ENCODE results near the gene SNX1.
"Not testable (repeated sequence)": the region's sequence is repeated elsewhere in the genome, so short reads cannot be mapped to it uniquely, and the experiment has no call there.

Gene SNX1, protein sequence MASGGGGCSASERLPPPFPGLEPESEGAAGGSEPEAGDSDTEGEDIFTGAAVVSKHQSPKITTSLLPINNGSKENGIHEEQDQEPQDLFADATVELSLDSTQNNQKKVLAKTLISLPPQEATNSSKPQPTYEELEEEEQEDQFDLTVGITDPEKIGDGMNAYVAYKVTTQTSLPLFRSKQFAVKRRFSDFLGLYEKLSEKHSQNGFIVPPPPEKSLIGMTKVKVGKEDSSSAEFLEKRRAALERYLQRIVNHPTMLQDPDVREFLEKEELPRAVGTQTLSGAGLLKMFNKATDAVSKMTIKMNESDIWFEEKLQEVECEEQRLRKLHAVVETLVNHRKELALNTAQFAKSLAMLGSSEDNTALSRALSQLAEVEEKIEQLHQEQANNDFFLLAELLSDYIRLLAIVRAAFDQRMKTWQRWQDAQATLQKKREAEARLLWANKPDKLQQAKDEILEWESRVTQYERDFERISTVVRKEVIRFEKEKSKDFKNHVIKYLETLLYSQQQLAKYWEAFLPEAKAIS

DNA sequence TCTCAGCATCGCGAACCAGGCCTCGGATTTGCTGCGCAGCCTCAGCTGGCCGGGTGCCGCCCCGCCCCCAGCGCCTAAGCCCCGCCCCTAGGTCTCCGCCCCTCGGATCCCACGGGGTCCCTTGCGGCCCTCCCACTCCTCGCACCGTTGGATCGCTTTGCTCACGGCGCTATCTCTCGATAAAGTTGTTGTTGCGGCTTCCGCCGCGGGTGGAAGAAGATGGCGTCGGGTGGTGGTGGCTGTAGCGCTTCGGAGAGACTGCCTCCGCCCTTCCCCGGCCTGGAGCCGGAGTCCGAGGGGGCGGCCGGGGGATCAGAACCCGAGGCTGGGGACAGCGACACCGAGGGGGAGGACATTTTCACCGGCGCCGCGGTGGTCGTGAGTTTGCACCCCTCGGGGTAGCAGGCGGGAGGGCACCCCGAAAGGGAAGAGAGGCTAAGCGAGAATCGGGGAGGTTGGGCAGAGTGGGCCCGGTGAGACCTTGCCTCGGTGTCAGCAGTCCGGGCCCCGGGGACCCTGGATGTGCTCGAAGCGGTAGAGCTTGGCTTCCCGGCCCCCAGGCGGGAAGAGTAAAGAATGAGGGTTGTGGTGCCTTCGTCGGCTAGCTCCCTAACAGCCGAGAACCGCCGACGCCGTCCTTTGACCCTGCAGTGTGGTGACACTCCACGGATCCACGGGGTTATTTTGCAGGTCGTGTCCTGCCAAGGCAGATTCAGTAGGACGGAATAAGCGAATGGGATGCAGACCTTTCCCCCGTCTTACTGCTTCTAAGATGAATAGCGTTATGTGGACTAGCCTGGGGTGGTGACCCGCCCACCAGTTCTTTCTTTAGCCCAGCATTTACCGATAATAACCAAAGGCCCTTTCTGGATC is at the start of gene SNX1:
TSS of gene SNX1 (plus strand) at position 188 of the 873 bp plus-strand sequence. CDS start at position 220, 32 bp downstream.
- peak; percentile 97 for DNase-seq (ENCODE audit: low spot score)

DNA sequence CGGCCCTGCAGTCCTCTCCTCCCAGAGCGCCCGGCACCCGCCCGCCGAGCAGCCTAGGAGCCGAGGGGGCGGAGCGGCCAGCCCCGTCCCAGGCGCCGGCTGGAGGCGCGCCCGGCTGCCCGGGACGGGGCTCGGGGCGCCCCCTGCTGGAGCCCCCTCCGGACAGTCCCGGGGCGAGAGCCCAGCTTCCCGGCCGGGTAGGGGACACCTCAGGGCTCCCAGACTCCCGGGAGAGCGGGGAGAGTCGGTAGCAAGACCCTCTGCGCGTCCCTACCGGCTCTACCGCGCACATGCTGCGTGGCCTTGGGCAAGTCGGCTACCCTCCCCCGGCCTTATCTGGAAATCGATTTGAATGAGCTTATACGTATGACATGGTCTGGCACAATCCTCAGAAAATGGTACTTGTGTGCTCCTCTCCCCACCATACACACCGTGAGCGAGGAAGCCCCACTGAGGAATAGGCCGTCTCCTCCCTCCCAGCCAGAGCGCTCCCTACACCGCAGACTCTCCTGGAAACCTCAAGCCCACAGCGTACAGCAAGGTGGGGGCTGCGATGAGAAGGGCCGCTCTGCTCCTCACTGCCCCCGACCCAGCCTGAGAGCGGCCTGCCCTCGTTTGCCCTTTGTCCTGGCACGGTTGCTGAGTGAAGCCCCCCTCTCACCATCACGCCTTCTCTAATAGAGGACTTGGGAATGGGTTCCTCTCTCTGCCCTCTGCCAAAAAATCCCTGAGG is 49.2 kb upstream of the SNX1 start, which contains the start of gene DAPK2:
TSS of gene DAPK2 (minus strand) at position 65 of the 733 bp plus-strand sequence. CDS start 6,224 bp downstream, outside the sequence.
- peak; percentile 63 for DNase-seq (ENCODE audit: low spot score)

DNA sequence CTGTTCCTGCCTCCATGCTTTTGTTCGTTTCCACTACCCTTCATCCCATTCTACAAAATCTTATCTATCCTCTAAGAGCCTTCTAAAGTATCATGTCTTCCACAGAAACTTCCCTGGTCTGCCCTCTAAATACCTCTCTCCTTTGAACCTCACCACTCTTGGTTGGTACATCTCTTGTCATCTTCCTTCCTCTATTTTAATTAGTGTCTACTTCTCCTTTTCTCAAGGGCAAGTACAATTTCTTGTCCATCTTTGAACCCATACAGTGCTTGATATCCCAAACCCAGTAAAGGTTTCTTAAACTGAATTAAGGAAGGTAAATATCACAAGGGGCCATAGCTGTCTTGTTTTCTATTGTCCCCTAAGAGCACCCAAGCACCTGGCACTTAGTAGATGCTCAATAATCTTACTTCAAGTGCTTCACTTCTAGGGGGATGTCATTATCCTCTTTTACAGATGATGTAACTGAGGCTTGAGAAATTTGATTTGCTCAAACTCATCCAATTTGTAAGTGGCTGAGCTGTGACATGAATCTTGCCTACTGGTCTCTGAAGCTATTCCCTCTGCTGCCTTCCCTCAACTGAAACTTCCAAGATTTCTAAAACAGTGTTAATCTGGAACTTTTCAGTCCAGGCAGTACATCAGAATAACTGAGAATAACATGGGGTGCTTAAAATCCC is 46.9 kb upstream of the SNX1 start:
- DNase-seq (ENCODE audit: low spot score) = no peak

DNA sequence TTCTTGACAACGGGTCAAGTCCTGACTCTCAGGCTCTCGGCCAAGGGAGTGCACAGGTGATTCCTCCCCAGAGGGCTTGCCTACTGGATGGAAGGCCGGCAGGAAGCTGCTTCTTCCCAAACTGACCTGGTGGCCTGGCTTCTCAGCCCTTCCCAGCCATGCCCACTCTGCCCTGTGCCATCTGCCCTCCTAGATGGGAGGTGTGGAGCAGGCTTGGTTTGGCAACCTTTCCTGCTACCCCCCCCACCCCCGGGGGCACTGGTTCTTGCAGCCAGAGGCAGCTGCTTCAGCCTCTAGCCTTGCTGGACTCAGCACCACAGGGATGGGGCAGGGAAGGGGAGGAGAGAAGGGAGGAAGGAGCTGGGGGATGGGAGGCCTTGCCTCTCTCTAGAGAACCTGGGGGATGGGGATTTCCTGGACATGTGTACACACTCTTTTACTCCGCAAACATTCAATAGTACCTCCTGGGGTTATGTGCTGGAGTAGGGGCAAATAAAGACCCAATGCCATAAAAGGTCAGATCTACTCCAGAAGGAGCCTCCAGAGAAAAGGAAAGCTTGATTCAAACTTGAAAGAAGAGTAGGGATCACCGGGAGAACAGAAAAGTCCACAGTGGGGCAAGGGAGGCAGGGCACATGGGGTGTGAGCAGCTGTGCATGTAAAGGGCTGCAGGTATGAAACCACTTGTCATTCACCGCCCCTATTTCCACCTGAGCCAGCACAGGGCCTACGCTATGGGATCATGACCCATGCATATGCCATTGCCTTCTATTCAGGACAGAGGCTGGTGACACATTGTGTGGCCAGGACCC is 45.3 kb upstream of the SNX1 start:
- DNase-seq (ENCODE audit: low spot score) = no peak

DNA sequence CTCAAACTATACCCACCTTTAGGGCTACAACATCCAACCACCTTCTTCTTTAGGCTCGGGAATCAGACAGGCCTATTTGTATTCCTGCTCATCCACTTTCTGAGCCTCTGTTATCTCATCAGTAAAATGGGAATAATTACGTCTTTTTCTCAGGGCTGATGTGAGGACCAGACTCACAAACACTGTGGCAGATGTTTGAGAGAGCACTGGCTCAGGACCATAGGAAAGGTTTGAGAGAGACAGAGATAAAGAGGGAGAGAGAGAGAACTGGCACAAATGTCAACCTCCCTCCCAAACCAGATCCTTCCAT is 44.7 kb upstream of the SNX1 start:
- no peak for DNase-seq (ENCODE audit: low spot score)

DNA sequence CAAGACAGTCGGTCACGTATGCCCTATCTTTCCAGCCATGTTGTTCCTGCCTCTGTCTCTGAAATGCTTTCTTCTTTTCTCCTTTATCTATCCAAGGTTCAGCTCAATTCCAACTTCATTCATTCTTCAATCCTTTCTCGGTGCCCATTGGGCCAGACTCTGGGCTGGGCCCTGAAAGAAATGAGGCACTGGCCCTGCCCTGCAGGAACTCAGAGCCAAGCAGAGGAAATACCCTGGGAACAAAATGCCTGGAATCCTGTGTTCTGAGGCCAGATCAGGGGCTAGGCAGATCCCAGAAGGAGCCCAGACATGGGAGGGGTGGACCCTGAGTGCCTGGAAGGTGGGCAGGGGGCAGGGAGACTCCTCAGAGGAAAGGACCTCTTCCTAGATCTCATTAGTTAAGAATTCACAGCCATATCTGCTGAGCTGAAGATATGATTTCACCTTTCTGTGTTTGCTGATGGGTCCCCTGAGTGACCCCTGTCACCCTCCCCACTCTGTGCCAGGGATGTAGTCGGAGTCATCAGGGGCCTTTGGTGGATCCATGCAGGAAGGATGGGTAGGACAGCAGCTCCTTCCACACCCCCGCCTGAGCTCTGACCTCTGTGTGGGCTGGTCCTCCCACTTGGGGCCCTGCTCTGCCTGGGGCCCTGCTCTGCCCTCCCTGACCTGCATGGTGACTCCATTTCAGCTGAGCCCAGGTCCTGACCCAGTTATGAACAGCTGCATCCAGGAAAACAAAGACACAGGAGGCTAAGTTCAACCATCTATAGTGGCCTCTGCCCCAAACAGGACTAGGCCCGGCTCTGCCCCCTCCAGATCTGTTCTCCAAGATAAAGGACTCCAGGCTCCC is 44.1 kb upstream of the SNX1 start:
- no peak for DNase-seq (ENCODE audit: low spot score)

DNA sequence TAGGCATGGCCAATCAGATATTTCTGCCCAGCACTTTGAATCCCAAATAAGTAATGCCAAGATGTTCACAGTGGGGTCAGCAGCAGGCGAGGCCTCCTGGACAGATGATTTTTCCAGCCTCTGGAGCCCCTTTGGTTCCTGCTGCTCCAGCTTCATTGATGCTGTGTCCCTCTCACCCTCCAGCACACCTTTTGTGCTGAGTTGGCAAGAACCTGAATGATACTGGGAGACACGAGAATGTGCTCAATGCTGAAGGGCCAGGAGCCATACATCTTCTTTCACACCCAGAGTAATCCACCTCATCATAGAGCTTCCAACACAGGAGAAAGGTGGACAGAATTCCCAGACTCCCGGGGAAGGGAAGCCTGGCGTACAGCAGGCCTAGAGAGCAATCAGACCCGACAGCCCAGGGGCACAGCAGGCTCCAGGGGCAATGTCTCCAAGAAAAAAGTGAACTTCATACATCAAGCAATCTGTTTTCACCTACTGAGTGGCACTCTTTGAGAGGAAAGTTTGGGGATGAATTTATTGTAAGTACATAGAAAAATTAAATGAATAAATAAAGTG is 42.8 kb upstream of the SNX1 start:
- DNase-seq (ENCODE audit: low spot score) = no peak

DNA sequence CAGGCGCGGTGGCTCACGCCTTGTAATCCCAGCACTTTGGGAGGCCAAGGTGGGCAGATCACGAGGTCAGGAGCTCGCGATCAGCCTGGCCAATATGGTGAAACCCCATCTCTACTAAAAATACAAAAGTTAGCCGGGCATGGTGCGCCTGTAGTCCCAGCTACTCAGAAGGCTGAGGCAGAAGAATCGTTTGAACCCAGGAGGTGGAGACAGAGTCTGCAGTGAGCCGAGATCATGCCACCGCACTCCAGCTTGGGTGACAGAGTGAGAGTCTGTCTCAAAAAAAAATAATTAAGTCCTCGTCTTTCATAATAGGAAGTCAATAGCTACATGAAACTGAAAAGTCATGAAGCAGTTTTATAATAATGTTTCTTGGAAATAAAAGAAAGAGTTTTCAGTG is 42.1 kb upstream of the SNX1 start:
- not testable (repeated sequence) for DNase-seq (ENCODE audit: low spot score)

DNA sequence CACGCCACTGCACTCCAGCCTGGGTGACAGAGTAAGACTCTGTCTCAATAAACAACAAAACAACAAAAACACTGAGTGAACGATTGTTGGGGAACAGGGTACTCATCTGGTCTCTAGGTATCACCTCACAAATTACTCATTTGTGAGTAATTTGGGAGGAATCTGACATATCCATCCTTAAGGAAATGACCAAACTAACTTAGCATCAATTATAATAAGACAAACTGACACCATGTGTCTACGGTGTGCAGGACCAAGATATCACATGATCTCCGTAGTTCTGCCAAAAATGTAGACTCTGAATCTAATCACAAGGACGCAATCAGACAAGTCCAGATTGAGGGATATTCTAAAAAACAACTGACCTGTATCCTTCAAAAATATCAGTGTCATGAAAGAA is 37.5 kb upstream of the SNX1 start:
- no peak for DNase-seq (ENCODE audit: low spot score)

DNA sequence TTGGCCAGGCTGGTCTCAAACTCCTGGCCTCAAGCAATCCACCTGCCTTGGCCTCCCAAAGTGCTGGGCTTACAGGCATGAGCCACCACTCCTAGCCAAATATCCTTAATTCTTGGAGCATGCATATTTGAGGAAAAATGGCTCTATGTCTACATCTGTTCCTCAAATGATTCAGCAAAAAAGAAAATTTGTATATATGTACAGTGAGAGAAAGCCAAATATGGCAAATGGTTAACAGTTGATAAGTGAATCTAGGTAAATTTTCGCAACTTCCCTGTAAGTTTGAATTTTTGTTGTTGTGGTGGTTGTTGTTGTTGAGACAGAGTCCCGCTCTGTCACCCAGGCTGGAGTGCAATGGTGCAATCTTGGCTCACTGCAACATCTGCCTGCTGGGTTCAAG is 36.7 kb upstream of the SNX1 start:
- DNase-seq (ENCODE audit: low spot score) = not testable (repeated sequence)

DNA sequence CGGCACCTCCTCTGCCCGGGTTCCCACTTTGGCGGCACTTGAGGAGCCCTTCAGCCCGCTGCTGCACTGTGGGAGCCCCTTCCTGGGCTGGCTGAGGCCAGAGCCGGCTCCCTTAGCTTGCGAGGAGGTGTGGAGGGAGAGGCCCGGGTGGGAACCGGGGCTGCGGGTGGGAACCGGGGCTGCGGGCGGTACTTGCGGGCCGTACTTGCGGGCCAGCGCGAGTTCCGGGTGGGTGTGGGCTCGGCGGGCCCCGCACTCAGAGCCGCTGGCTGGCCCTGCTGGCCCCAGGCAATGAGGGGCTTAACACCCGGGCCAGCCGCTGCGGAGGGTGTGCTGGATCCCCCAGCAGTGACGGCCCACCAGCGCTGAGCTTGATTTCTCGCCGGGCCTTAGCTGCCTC is 35.1 kb upstream of the SNX1 start:
- DNase-seq (ENCODE audit: low spot score) = no peak

DNA sequence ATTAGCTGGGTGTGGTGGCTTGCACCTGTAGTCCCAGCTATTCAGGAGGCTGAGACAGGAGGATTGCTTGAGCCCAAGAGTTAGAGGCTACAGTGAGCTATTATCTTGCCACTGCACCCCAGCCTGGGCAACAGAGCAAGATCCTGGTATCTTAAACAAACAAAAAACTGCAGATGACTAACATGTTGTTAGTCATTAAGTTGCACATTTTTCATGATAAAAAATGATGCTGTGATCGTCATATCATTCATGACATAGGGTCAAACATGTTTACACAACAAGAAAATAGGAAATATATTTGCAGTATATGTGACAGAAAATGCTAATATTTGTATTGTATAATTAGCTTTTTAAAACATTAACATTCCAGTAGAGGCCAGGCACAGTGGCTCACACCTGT is 29.3 kb upstream of the SNX1 start:
- DNase-seq (ENCODE audit: low spot score) = no peak

DNA sequence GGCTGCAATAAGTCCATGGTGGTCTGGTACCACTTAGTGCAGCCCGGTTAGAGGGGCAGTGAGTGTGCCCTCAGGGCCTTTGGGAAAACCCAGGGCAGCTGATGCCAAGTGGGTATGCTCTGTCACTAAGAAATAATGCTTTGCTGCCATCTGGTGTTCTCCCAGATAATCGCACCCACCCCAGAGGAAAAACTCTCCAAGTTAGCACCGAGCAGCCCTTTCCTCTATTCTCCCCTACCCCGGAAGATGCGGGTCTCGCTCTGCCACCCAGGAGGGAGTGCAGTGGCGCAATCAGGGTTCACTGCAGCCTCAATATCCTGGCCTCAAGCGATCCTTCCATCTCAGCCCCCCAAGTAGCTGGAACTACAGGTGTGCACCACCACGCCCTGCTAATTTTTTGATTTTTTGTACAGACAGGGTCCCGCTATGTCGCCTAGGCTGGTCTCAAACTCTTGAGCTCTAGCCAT is 28.2 kb upstream of the SNX1 start:
- DNase-seq (ENCODE audit: low spot score) = peak; percentile 80

DNA sequence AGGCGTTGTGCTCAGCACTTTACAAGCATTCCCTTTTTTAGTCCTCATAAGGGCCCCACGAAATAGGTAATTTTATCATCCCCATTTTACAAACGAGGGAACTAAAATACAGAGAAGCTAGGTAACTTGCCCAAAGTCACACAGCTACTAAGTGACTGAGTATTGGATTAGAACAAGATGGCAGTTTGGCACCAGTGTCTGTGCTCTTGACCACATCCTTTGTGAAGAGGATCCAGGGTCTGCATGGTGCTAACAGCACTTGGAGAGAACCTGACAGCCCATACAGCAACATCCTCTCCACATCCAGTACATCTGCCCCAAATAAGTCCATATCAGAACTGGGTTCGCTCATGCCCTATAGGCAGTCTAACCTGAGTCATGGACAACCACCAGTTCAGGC is 27.6 kb upstream of the SNX1 start:
- DNase-seq (ENCODE audit: low spot score) = no peak

DNA sequence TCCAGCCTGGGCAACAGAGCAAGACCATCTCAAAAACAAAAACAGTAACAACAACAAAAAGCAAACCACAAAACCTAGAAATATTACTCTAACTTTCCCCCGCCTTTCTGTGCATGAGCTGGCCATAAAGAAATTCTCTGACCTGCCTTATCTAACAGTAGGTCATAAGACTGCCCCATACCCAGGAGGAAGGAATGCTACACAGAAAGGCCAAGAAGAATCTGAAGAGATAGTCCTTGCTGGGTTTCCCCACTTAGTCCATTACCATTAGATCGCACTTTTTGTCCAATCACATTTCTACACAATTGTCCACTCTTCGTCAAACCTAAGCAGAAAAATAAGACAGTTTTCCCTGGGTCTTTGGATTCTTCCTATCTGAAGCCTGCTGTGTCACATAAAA is 25.7 kb upstream of the SNX1 start:
- no peak for DNase-seq (ENCODE audit: low spot score)

DNA sequence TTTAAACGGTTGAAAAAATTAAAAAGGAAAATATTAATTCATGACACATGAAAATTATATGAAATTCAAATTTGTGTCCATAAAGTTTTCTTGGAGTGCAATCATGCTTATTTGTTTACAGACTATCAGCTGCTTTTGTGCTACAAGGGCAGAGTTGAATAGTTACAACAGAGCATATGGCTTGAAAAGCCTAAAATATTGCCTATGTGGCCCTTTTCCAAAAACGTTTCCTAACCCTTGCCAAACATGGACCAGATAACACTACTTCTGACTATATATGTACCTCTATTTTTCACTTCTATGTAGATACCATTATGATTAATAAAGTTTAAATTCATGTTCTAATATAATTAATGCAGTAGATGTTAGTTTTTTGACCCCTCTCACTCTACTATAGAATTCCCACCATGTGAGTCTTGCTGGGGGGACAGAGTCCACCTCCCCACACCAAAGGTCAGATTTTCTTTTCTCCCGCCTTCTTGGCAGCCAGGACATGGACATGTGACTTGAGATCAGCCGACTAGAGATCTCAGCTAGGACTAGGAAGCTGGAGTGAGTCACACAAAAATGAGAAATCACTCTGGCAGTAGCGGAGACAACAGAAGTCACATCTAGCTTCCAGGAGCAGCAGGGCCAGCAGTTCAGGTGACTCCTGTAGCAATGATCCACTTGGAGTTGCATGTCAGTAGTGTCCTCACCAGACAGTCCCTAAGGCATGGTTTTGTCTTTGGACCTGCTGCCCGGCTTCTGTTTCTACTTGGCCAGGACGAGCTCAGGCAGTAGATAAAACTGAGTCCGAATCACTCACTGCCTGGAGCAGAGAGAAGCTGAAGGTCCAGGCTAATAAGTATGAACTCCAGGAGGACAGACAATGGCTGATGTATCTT is 24.6 kb upstream of the SNX1 start:
- DNase-seq (ENCODE audit: low spot score) = no peak

DNA sequence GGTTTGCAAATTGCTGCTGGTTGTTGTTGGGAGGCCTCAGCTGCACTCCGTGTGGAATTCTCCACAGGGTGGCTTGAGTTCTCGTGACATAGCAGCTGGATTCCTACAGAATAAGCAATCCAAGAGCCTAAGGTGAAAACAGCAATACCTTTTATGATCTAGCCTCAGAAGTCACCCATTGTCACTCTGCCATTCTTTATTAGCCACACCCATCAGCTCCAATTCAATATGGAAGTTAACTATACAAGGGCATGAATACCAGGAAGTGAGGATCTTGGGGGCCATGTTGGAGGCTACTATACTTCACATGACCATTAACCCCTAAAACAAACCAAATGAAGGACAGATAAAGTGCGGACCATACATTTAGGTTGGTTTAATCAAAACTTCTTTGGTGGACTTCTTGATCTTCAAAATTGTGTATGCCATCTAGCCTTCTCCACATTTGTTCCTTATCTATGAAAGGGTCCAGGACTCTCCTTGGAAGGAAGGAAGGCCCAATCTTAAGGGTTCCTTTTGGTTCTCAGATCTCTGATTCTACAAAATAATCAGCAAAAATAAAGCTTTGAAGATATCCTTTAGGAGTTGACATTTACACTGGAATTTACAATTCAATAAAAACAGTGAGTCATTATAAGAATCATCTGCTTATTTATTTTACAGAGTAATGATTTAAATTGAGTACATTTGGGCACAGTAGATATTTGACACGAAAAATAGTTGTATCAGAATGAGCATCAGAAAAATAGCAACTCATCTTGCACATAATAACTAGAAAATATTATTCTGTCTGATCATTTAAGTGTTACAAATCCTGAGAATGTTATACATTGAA is 23.6 kb upstream of the SNX1 start:
- no peak for DNase-seq (ENCODE audit: low spot score)
